Duodenal mucosa (tissue), 2 donors: Measurements from ENCODE around the gene FAM174B.
A peak's percentile ranks its signal among the peaks of the same experiment; 100 is the strongest.

Source experiments
- H3K27ac ChIP-seq: one replicate; pipeline ENCODE4 v1.7.0; 2013; ENCODE audit warnings: low read depth, low read length
- H3K27me3 ChIP-seq, 2 donors: one replicate each; pipeline ENCODE4 v1.7.0; 2013; ENCODE audit warnings: low read length in 2 of 2, control low read depth in 1 of 2; ENCODE audit not compliant: insufficient read depth in 2 of 2, control insufficient read depth in 1 of 2
- H3K36me3 ChIP-seq, 2 donors: one replicate each; pipeline ENCODE4 v1.7.0; 2013; ENCODE audit warnings: low read length in 2 of 2, control low read depth in 1 of 2; ENCODE audit not compliant: insufficient read depth in 2 of 2, control insufficient read depth in 1 of 2
- H3K4me1 ChIP-seq, 2 donors: one replicate each; pipeline ENCODE4 v1.7.0; 2013; ENCODE audit warnings: low read length in 2 of 2, control low read depth in 1 of 2; ENCODE audit not compliant: insufficient read depth in 2 of 2, control insufficient read depth in 1 of 2
- H3K4me3 ChIP-seq, 2 donors: one replicate each; pipeline ENCODE4 v1.7.0; 2013; ENCODE audit warnings: low read length in 2 of 2, low read depth in 1 of 2
- H3K9ac ChIP-seq, 2 donors: one replicate each; pipeline ENCODE4 v1.7.0; 2013; ENCODE audit warnings: low read length in 2 of 2, low read depth in 1 of 2
- H3K9me3 ChIP-seq, 2 donors: one replicate each; pipeline ENCODE4 v1.7.0; 2013; ENCODE audit warnings: low read length in 2 of 2, control low read depth in 1 of 2; ENCODE audit not compliant: control insufficient read depth in 1 of 2

FAM174B gene

DNA sequence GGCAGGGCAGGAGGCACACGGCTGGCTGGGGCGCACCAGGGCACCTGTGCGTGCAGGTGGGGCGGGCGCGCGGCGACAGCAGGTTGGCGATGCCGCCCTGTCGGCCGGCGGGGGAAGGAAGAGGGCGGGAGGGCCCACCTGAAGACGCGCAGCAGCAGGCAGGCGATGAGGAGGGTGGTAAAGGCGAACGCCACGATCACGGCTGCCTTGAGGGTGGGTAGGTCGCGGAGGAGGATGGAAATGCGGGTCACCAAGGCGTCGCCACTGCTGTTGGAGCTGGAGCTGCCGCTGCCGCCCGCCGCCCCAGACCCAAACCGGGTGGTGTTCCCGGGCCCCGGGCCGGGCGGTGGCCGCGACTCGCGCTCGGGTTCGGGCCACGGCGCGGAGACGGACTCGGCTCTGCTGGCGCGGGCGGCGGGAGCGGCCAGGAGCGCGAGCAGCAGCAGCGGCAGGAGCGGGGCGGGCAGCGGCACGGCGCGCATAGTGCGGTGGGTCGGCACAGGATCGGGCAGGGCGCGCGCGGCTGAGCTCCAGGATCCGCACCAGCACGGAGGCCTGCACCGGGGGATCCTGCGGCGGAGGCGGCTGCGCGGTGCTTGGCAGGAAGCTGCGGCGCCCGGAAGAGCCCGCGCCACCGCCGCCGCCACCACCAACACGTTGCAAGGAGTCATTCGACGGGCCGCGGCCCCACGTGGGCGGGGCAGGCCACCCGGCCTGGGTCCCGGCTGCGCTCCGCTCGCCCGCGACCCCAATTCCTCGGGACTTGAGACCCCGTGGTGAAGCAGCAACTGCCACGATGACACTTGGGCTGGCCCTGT, at the start of gene FAM174B:
Gene FAM174B, minus strand, starts transcription at position 598 of the 818 bp plus-strand sequence.
- Histone ChIP-seq H3K27ac (no peak within 1 kb of the TSS), H3K9ac (no peak within 1 kb of the TSS), H3K27me3 (no peaks in the 10 kb centered on the region), H3K36me3 (no peaks in the 10 kb centered on the region), H3K9me3 (no peaks in the 10 kb centered on the region), H3K4me1 (peaks cover 0 to 13% of the 10 kb centered on the region in 2 donors), H3K4me3 (peak within 1 kb of the TSS; percentile 58 to 70)

DNA sequence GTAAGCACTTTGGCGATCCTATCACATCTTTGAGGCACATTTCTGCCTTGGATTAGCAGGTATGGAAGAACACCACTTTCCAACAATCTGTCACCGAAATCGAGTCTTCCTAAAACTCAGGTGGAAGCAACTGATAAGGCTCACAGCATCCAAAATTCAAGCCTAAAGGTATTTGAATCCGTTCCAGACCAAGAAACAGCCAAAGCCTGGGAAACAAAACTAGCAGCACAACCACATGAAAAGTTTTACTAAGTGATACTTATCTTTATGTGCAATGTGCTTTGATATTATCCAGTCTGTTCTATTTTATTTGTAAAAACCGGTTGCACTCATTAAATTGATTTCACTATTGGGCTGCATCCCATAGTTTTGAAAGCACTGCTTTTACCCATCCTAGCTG, 40.5 kb upstream of the FAM174B start:
- Histone ChIP-seq H3K4me1 (no peaks in the 10 kb centered on the region), H3K36me3 (no peaks in the 10 kb centered on the region), H3K4me3 (no peak overlapping the region), H3K27me3 (no peaks in the 10 kb centered on the region), H3K27ac (no peak overlapping the region), H3K9me3 (no peaks in the 10 kb centered on the region), H3K9ac (no peak overlapping the region)

DNA sequence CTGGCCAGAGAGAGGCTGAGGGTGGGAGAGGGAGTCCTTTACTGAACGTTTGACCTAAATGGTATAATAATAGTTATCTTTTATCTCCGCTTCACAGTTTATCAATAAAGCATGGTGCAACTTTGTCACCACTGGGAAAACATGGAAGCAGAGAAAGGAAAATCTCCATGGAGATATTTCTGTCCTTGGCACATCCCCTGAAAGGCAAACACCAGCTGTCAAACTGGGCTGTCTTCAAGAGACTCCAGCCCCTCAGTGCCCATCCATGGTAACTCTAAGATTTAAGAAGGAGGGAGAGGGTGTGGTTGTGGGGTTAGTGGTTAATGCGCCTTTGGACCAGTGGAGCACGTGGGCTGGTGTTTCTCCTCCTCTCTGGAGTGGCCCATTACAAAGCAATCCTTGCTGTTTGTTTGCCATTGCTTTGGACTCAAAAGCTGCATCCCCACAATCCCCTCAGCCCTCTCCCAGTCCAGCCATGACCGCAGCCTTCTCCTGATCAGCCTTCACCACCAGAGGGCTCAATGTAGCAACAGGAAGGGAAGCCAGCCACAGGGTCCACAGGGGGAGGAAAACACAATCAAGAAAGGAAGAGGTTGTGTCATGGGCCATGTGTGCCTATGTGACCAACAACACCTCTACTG, 38.2 kb upstream of the FAM174B start:
- no peak overlapping the region for H3K4me3 ChIP-seq
- no peaks in the 10 kb centered on the region for H3K9me3 ChIP-seq
- H3K36me3 ChIP-seq, result no peaks in the 10 kb centered on the region
- H3K4me1 ChIP-seq, result no peaks in the 10 kb centered on the region
- no peak overlapping the region for H3K9ac ChIP-seq
- H3K27me3 ChIP-seq, result no peaks in the 10 kb centered on the region
- H3K27ac ChIP-seq, result no peak overlapping the region

DNA sequence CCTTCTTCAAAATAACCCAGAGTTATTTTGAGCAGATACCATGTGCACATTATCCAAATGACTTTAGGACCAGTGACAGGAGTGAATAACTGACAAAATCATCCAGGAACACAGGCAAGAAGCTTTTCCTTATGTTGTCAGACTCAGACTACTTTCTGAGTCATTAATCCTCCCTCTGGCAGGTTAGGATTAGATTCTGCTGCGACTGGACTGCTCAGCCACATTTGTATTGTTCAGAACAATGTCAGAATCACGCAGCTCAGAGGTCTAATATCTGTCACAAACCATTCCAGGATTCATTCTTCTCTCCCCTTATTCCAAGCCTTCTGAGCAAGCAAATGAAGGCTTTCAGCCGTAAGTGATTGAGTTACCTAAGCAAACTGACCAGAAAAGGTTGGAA, 34.8 kb upstream of the FAM174B start:
- H3K9me3 ChIP-seq, result no peaks in the 10 kb centered on the region
- H3K9ac ChIP-seq, result no peak overlapping the region
- H3K4me1 ChIP-seq, result no peaks in the 10 kb centered on the region
- no peak overlapping the region for H3K27ac ChIP-seq
- no peaks in the 10 kb centered on the region for H3K27me3 ChIP-seq
- H3K36me3 ChIP-seq, result no peaks in the 10 kb centered on the region
- H3K4me3 ChIP-seq, result no peak overlapping the region

DNA sequence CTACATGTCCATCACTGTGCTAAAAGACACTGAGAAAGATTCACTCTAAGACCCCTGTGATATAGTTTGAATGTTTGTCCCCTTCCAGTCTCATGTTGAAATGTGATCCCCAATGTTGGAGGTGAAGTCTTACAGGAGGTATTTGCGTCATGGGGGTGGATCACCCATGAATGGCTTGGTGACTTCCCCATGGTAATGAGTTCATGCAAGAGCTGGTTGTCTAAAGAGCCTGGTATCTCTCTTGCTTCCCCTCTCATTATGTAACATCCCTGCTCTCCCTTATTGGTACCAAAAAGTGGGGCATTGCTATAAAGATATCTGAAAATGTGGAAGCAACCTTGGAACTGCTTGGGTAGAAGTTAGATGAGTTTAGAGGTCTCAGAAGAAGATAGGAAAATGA, 32.2 kb upstream of the FAM174B start:
- no peaks in the 10 kb centered on the region for H3K36me3 ChIP-seq
- no peaks in the 10 kb centered on the region for H3K27me3 ChIP-seq
- no peaks in the 10 kb centered on the region for H3K9me3 ChIP-seq
- H3K9ac ChIP-seq, result no peak overlapping the region
- H3K4me1 ChIP-seq, result no peaks in the 10 kb centered on the region
- no peak overlapping the region for H3K4me3 ChIP-seq
- no peak overlapping the region for H3K27ac ChIP-seq

DNA sequence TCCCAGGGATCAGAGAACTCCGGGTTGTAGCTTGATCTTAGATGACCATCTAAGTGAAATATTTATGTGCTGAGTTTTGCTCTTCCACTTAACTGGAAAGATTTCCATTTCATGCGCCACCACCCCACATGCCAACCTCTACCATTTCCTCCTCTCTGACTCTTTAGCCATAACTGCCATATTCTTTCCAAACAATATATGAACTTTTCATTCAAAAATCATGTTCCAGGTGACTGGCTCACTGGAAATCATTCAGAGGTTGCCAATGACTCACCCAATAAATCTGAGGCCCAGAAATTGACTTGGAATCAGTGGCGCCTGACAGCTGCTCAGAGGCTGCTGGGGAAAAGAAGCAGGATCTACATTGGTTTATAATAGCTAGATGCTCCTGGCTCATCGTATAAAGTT, 31.6 kb upstream of the FAM174B start:
- Histone ChIP-seq H3K4me1 (no peaks in the 10 kb centered on the region), H3K27me3 (no peaks in the 10 kb centered on the region), H3K27ac (no peak overlapping the region), H3K9ac (no peak overlapping the region), H3K9me3 (no peaks in the 10 kb centered on the region), H3K36me3 (no peaks in the 10 kb centered on the region), H3K4me3 (no peak overlapping the region)

DNA sequence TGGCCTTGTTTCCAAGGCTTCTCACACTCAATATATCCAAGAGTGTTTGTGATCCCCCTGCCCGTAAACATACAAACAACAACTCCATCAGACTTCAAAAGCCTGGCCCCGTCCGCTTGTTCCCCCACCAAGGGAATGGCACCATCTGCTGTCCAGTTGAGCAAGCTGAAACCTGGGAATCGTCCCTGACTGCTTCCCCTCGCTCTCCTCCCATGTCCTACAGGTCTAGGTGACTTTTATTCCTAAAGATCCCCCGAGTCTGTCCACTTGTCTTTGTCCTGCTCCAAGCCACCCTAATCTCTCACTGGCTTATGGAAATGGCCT, 27.9 kb upstream of the FAM174B start:
- Histone ChIP-seq H3K27me3 (no peaks in the 10 kb centered on the region), H3K36me3 (no peaks in the 10 kb centered on the region), H3K4me3 (no peak overlapping the region), H3K4me1 (no peaks in the 10 kb centered on the region), H3K9me3 (no peaks in the 10 kb centered on the region), H3K9ac (no peak overlapping the region), H3K27ac (no peak overlapping the region)

DNA sequence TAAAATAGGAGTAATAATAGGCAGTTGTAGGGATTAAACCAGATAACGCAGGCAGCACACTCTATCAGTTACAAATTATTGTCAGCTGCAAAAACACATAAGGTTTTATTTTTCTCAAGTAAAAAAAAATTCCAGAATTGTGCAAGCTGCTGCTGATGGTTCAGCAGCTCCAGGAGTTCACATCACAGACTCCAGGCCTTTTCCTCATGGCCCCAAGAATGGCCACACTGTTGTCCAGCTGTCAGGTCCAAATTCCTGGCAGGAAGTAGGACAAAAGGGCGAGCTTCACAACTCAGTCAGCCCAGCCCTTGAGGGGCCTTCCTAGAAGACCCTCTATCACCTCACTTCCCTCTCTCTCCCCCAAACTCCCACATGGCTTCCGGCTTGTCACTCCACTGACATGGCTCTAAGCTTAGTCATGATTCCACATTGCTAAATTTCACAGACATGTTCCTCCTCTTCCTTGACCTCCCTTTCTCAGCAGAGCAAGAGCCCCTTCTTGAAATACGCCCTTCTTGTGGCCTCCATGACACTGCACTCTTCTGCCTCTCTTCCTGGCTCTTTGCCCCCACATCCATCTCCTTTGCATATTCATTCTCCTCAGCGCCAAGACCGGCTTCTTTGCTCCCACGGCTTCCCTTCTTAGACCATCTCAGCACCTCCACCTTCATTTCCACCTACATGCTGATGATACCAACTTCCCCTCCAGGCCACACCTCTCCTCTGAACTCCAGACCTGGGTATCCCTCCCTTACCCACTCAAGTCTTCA, 27.4 kb upstream of the FAM174B start:
- Histone ChIP-seq H3K27me3 (no peaks in the 10 kb centered on the region), H3K27ac (no peak overlapping the region), H3K36me3 (no peaks in the 10 kb centered on the region), H3K4me3 (no peak overlapping the region), H3K9ac (no peak overlapping the region), H3K9me3 (no peaks in the 10 kb centered on the region), H3K4me1 (no peaks in the 10 kb centered on the region)

DNA sequence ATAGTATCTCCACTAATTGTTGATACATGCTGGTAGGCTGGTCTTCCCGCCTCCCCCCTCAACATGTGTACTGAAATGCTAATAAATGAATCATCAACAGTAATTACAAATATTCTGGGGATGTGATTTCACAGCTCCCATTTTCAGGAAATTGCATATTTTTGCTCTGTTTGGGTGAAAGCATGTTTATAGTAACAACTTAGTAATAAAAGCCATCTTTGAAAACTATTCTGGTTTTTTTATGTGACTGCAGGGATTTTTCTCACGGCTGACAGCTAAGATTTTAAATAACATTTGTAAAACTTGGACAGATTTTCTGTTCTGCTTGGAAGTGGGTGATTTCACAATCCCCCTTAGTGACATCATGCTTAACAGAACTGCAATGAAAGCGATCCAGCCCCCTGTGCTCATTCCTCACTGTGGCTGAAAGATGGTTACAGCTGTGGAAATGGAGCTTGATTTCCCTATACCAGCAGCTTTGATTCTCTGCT, 25.6 kb upstream of the FAM174B start:
- H3K36me3 ChIP-seq, result no peaks in the 10 kb centered on the region
- H3K27me3 ChIP-seq, result no peaks in the 10 kb centered on the region
- H3K4me1 ChIP-seq, result no peaks in the 10 kb centered on the region
- no peaks in the 10 kb centered on the region for H3K9me3 ChIP-seq
- H3K9ac ChIP-seq, result no peak overlapping the region
- H3K4me3 ChIP-seq, result no peak overlapping the region
- no peak overlapping the region for H3K27ac ChIP-seq

DNA sequence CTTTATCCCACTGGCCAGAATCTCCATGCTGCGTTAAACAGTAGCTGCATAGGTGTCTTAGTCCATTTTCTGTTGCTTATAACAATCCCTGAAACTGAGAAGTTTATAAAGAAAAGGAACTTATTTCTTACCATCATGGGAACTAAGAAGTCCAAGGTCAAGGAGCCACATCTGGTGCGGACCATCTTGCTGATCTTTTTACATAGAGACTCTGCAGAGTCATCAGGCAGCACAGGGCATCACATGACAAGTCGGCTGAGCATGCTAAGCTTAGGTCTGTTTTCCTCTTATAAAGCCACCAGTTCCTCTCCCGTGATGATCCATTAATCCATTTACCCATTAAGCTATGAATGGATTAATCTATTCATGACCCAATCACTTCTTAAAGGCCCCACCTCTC, 22.4 kb upstream of the FAM174B start:
- Histone ChIP-seq H3K27ac (no peak overlapping the region), H3K4me3 (no peak overlapping the region), H3K27me3 (no peaks in the 10 kb centered on the region), H3K9ac (no peak overlapping the region), H3K9me3 (no peaks in the 10 kb centered on the region), H3K36me3 (no peaks in the 10 kb centered on the region), H3K4me1 (no peaks in the 10 kb centered on the region)
